PFSK-1 (cell line): ENCODE results near the gene CAPN3.

Experiments used
- FOXP2 ChIP-seq: optimal IDR thresholded peaks from 2 replicates; pipeline ENCODE3; 2011; ENCODE audit warnings: borderline replicate concordance, control low read depth, inconsistent platforms; ENCODE audit not compliant: insufficient read depth; ENCODE audit errors: extremely low read length, extremely low read depth
- POLR2AphosphoS5 ChIP-seq: IDR thresholded peaks from 2 replicates; pipeline ENCODE4 v1.6.1; 2012; ENCODE audit warnings: low read depth, mild to moderate bottlenecking, control low read depth, low read length, moderate library complexity
- REST ChIP-seq, 2 experiments: IDR thresholded peaks; 2 replicates each; pipeline versions ENCODE4 v1.6.1 to v1.8.0; 2011 to 2012; ENCODE audit warnings: low read depth in 2 of 2, low read length in 2 of 2, control low read depth in 1 of 2, inconsistent platforms in 1 of 2, mild to moderate bottlenecking in 1 of 2, moderate library complexity in 1 of 2; ENCODE audit not compliant: insufficient read depth in 1 of 2
- SIN3A ChIP-seq: IDR thresholded peaks from 2 replicates; pipeline ENCODE4 v1.6.1; 2012; ENCODE audit warnings: mild to moderate bottlenecking, low read length, moderate library complexity, borderline replicate concordance; ENCODE audit not compliant: insufficient read depth
- TAF1 ChIP-seq: IDR thresholded peaks from 2 replicates; pipeline ENCODE4 v1.6.1; 2012; ENCODE audit warnings: low read length, control low read depth, borderline replicate concordance; ENCODE audit not compliant: insufficient read depth

The CAPN3 gene

GRCh38 chr15:42363487-42363886 is 4.2 kb downstream of the CAPN3 start:
- no peak for TF ChIP-seq REST (IDR thresholded peaks at IDR 0.05; ENCODE audit: insufficient read depth in 1 of 2, low read depth in 2 of 2, low read length in 2 of 2)
- no peak for TF ChIP-seq SIN3A
- TF ChIP-seq POLR2AphosphoS5 = no peak
- TF ChIP-seq FOXP2 = no peak
- no peak for TF ChIP-seq TAF1

- no peak for TF ChIP-seq FOXP2
- TF ChIP-seq REST (IDR thresholded peaks at IDR 0.05; ENCODE audit: insufficient read depth in 1 of 2, low read depth in 2 of 2, low read length in 2 of 2) = no peak
These were observed 4.6 kb downstream of the CAPN3 start for GRCh38 chr15:42363942-42364341.

GRCh38 chr15:42364529-42364928 is 5.2 kb downstream of the CAPN3 start:
- TF ChIP-seq FOXP2 (no peak), TAF1 (no peak), SIN3A (no peak), REST (IDR thresholded peaks at IDR 0.05; ENCODE audit: insufficient read depth in 1 of 2, low read depth in 2 of 2, low read length in 2 of 2) (no peak), POLR2AphosphoS5 (no peak)

GRCh38 chr15:42365921-42366550 is 6.7 kb downstream of the CAPN3 start:
- no peak for TF ChIP-seq SIN3A
- no peak for TF ChIP-seq POLR2AphosphoS5

GRCh38 chr15:42367041-42367440 is 7.7 kb downstream of the CAPN3 start:
- TF ChIP-seq FOXP2 (no peak), REST (IDR thresholded peaks at IDR 0.05; ENCODE audit: insufficient read depth in 1 of 2, low read depth in 2 of 2, low read length in 2 of 2) (no peak), SIN3A (no peak), POLR2AphosphoS5 (no peak)
